BJ (cell line): ENCODE results near the gene DUOXA1. TPM values are rescaled to one million over a fixed set of nuclear protein-coding genes. Genes with fewer than 3 reads are reported as not detected.

ENCODE experiments used
- CTCF ChIA-PET: fragments of 350-600 bp; formaldehyde crosslinking; extraction: SDS; loops from one replicate; lab custom pipeline; 2021; ENCODE audit warnings: antibody characterized with exemption, inconsistent platforms; lab: Yijun Ruan, JAX
- POLR2A ChIA-PET: fragments of 300-600 bp; sonication (Branson Sonifier 250); formaldehyde crosslinking; extraction: SDS; loops from one replicate; lab custom pipeline; 2021; ENCODE audit warnings: antibody characterized with exemption; lab: Charles Lee
- DNase-seq: peaks from one replicate; pipeline ENCODE4 v3.0.0-alpha.2; 2011; ENCODE audit warnings: low read depth
- H3K27me3 ChIP-seq: 2 replicates; pipeline ENCODE4 v1.6.0; 2011; ENCODE audit warnings: low read length; ENCODE audit not compliant: control insufficient read depth, insufficient read depth
- H3K36me3 ChIP-seq: 2 replicates; pipeline ENCODE4 v1.5.1; 2011; ENCODE audit warnings: low read length; ENCODE audit not compliant: control insufficient read depth, insufficient read depth
- H3K4me3 ChIP-seq: 2 replicates; pipeline ENCODE4 v1.5.1; 2011; ENCODE audit warnings: low read depth, mild to moderate bottlenecking, control low read depth, low read length
- CTCF ChIP-seq: IDR thresholded peaks from 2 replicates; pipeline ENCODE4 v1.5.1; 2011; ENCODE audit warnings: low read depth, mild to moderate bottlenecking, control low read depth, inconsistent platforms, low read length, moderate library complexity; ENCODE audit not compliant: insufficient read depth
- polyA plus RNA-seq: library from polyadenylated mRNA; depleted of rRNA; stranded (reverse); fragments of >200 nt; gene quantifications from 2 replicates; pipeline ENCODE4 v1.2.3, GENCODE V29; 2011

DUOXA1 gene
- polyA plus RNA-seq, 1 experiment = not detected

GRCh38 chr15:45150997-45151396 lies 21.3 kb upstream of the DUOXA1 start:
- H3K4me3 ChIP-seq = no peak overlapping the region
- no peaks in the 10 kb centered on the region for H3K27me3 ChIP-seq
- 0 out of 2 replicates have a peak, but pooled peaks cover 1% of the 10 kb centered on the region for H3K36me3 ChIP-seq
- DNase-seq = no peak
- CTCF ChIA-PET = no interaction called here
- POLR2A ChIA-PET = no interaction called here
- TF ChIP-seq CTCF = no peak

- Histone ChIP-seq H3K27me3 (no peaks in the 10 kb centered on the region), H3K4me3 (no peak overlapping the region), H3K36me3 (0 out of 2 replicates have a peak, but pooled peaks cover 1% of the 10 kb centered on the region)
- DNase-seq = no peak
- TF ChIP-seq CTCF = no peak
- ChIA-PET CTCF (interaction anchor here (1.2 kb wide), 1 partner anchor 14 kb away, joined by 3 read pairs; no protein-coding TSS in a partner anchor), POLR2A (no interaction called here)
Observed at GRCh38 chr15:45150481-45150880, 20.8 kb upstream of the DUOXA1 start.

GRCh38 chr15:45149060-45149459 lies 19.4 kb upstream of the DUOXA1 start:
- DNase-seq = no peak
- H3K27me3 ChIP-seq = peaks cover 1% of the 10 kb centered on the region; the same call in 1 of the 2 replicates
- no peak overlapping the region for H3K4me3 ChIP-seq
- 0 out of 2 replicates have a peak, but pooled peaks cover 1% of the 10 kb centered on the region for H3K36me3 ChIP-seq
- POLR2A ChIA-PET = no interaction called here
- TF ChIP-seq CTCF = no peak
- CTCF ChIA-PET = interaction anchor here (1.3 kb wide), 1 partner anchor 10 kb away, joined by 3 read pairs; no protein-coding TSS in a partner anchor

- H3K4me3 ChIP-seq = no peak overlapping the region
- H3K27me3 ChIP-seq = peaks cover 1% of the 10 kb centered on the region; the same call in 1 of the 2 replicates
- H3K36me3 ChIP-seq = 0 out of 2 replicates have a peak, but pooled peaks cover 1% of the 10 kb centered on the region
- no peak for DNase-seq
- TF ChIP-seq CTCF = no peak
- ChIA-PET POLR2A (no interaction called here), CTCF (interaction anchor here (1.0 to 1.1 kb wide), 2 partner anchors 14 to 30 kb away, joined by 3 read pairs; no protein-coding TSS in a partner anchor)
Observed at GRCh38 chr15:45148076-45149059, 18.7 kb upstream of the DUOXA1 start.

GRCh38 chr15:45147606-45148005 lies 17.9 kb upstream of the DUOXA1 start:
- CTCF ChIA-PET = interaction anchor here (1.0 to 1.7 kb wide), 3 partner anchors 15 to 30 kb away, joined by 3 to 8 read pairs (median 3); no protein-coding TSS in a partner anchor
- Histone ChIP-seq H3K4me3 (no peak overlapping the region), H3K27me3 (peaks cover 1% of the 10 kb centered on the region; the same call in 1 of the 2 replicates), H3K36me3 (0 out of 2 replicates have a peak, but pooled peaks cover 1% of the 10 kb centered on the region)
- DNase-seq = no peak
- POLR2A ChIA-PET = no interaction called here
- no peak for TF ChIP-seq CTCF
